AG09319 (cell line): Measurements from ENCODE around the gene SH3D19.

Experiments
- DNase-seq: peaks from one replicate; pipeline ENCODE4 v3.0.0-alpha.2; 2010; ENCODE audit warnings: low read depth; ENCODE audit errors: extremely low read depth
- CTCF ChIP-seq: IDR thresholded peaks from 2 replicates; pipeline ENCODE4 v1.5.1; 2011; ENCODE audit warnings: low read depth, mild to moderate bottlenecking, inconsistent platforms, low read length, moderate library complexity

Gene SH3D19

DNA sequence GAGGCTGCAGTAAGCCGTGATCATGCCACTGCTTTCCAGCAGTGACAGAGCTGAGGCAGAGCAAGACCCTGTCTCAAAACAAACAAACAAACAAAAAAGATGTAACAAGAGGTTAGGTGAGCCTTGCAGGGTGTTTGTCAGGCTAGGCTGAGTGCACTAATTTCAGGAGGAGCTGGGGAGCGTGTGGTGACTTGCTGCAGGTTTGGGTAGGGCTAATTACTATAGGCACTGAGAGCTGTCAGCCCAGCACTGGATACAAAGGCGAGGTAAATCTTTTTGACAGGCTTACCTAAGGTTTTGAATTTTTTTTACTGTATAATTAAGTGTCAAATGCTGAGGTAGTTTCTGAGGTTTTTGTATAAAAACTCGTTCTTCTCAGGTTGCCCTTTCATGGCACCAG lies 29.8 kb upstream of the SH3D19 start:
- DNase-seq = no peak
- TF ChIP-seq CTCF = no peak

GRCh38 chr4:151347490-151348235 lies 22.3 kb upstream of the SH3D19 start:
- no peak for DNase-seq
- TF ChIP-seq CTCF = no peak

GRCh38 chr4:151344948-151345347 lies 19.5 kb upstream of the SH3D19 start:
- no peak for DNase-seq
- TF ChIP-seq CTCF = no peak

GRCh38 chr4:151340751-151341385 lies 15.5 kb upstream of the SH3D19 start:
- TF ChIP-seq CTCF = no peak
- no peak for DNase-seq

DNA sequence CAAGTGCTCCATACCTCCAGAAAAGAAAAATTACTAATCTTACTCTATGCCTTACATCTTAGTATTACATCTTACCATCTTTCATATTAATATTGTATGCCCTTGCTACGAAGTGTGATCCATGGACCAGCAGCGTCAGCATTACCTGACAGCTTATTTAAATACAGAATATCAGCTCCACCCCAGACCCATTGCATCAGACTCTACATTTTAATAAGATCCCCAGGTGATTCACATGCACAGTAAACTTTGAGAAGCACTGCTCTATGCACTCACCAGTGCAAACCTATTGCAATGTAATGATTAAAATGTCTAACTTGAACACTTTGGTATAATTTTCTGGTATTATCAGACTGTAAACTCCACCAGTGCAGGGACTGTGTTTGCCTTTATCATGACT lies 14.1 kb upstream of the SH3D19 start:
- DNase-seq = no peak
- no peak for TF ChIP-seq CTCF

- DNase-seq = no peak
- no peak for TF ChIP-seq CTCF
Observed at GRCh38 chr4:151331276-151332042, 6.1 kb upstream of the SH3D19 start.
